ENCODE data around the gene PRRT1B. TPM values are rescaled to one million over a fixed set of nuclear protein-coding genes. Genes with fewer than 3 reads are reported as not detected.

Gene PRRT1B
- total and polyA plus RNA-seq, 7 experiments from 2014 or later = not detected

DNA sequence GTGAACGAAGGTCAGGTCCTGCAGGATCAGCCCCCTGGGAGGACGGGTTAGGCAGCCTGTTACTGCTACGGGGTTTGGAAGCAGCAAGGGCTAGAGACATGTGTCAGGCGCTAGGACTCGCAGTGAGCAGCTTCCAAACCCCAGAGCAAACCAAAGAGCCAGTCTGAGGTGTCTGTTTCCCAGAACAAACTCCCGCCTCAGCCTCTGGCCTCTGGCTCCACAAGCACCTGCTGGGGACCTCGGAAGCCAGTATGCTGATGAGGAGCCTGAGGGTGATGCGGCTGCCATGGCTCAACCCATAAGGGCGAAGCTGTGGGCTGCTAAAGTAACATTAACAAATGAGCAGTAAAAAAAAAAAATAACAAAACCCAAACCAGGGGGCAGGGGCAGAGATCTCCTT lies 35.0 kb downstream of the PRRT1B start:
- peaks cover 35 to 40% of the 10 kb centered on the region in 2 donors for H3K4me1 ChIP-seq (ENCODE audit: control insufficient read depth in 2 of 2, insufficient read depth in 2 of 2, low read length in 2 of 2)
- no peak overlapping the region for H3K4me3 ChIP-seq (ENCODE audit: low read length)
- H3K9me3 Mint-ChIP-seq = no peaks in the 10 kb centered on the region
- peak overlapping the region in 6 of 9 donors; percentile 42 to 88 (median 58) for H3K27ac Mint-ChIP-seq
- POLR2A ChIA-PET = no interaction called here
- H3K4me1 Mint-ChIP-seq = peaks cover 27 to 52% (median 33%) of the 10 kb centered on the region in 7 donors
- no peak overlapping the region for H3K4me3 Mint-ChIP-seq
- CTCF ChIA-PET = interaction anchor here (0.6 kb wide), 1 partner anchor 659 kb away, joined by 3 read pairs; no protein-coding TSS in a partner anchor
- intact Hi-C loops (cut with micrococcal nuclease) = no loop called here
- no peaks in the 10 kb centered on the region for H3K9me3 ChIP-seq (ENCODE audit: control insufficient read depth in 2 of 3, low read length in 3 of 3)
- no peaks in the 10 kb centered on the region for H3K27me3 Mint-ChIP-seq
- H3K27me3 ChIP-seq (ENCODE audit: control insufficient read depth in 2 of 2, insufficient read depth in 2 of 2, low read length in 2 of 2) = no peaks in the 10 kb centered on the region
- ATAC-seq (no peak), DNase-seq (no peak)
- peaks cover 4 to 27% (median 17%) of the 10 kb centered on the region in 5 donors for H3K36me3 Mint-ChIP-seq
- H3K27ac ChIP-seq (ENCODE audit: low read depth, low read length) = no peak overlapping the region
- peaks cover 12 to 62% (median 14%) of the 10 kb centered on the region in 3 experiments for H3K36me3 ChIP-seq (ENCODE audit: control insufficient read depth in 2 of 3, insufficient read depth in 3 of 3, low read length in 3 of 3)

DNA sequence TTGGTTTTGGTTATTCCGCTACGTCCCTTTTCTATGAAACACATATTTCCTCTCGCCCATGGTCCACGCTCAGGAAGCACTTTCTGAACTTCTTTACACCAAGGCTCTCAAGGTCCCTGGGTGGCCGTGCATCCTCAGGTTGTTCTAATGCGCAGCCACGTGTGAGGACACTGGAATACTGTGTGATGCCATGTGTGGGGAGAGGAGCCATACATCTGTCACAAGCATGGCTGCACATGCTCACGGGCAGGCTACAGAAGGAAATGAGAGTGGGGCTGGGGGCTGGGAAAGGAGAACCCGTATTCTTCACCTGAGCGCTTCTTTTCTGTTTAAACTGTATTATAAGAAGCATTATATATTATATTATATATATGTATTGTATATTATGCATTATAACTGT lies 36.7 kb downstream of the PRRT1B start:
- H3K4me1 Mint-ChIP-seq = peaks cover 34 to 69% (median 43%) of the 10 kb centered on the region in 7 donors

DNA sequence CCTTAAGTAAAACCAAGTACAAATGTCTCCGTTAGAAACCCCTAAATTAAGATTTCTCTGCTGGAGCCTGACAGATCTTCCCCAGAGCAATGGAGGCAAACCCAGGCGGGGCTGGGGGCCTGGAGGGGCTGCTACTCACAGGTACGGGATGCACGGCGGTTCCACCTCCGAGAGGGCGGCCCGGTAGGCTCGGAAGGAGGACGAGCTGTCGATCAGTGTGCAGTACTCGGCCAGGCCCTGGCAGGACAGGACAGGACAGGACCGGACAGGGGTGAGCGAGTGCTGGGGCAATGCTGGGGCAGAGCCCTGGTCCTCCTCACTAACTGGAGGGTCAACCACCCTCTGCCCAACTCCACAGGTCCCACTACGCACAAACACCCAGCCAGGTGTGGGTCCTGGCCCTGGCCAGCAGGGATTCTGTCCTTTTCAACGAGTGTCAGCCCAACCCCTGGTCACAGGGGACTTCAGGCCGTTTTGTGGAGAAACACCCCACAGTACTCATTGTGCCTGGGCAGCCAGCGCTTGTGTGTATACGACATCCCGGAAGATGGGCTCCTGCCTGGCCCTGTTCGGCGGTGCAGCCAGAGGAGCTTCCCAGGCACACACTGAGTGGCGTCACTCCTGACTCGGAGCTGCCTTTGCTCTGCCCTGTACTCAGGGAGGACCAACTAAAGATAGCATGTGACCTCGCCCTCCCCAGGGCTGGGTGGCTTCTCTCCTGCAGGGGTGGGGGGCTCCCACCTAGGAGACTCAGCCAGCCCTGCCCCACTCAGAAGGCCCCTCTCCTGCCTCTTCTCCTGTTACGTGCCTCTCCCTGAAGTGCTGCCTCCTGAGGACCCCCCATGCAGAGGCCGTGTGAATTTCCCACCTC lies 37.4 kb downstream of the PRRT1B start:
- peak overlapping the region in 1 of 10 donors; percentile 17 for H3K4me3 Mint-ChIP-seq
- H3K9me3 Mint-ChIP-seq = peaks cover 0 to 3% (median 0%) of the 10 kb centered on the region in 11 donors
- Histone ChIP-seq H3K27ac (ENCODE audit: low read depth, low read length) (peak overlapping the region; percentile 64), H3K4me3 (ENCODE audit: low read length) (no peak overlapping the region), H3K27me3 (ENCODE audit: control insufficient read depth in 2 of 2, insufficient read depth in 2 of 2, low read length in 2 of 2) (no peaks in the 10 kb centered on the region), H3K9me3 (ENCODE audit: control insufficient read depth in 2 of 3, low read length in 3 of 3) (no peaks in the 10 kb centered on the region), H3K36me3 (ENCODE audit: control insufficient read depth in 2 of 3, insufficient read depth in 3 of 3, low read length in 3 of 3) (peaks cover 11 to 48% (median 12%) of the 10 kb centered on the region in 3 experiments), H3K4me1 (ENCODE audit: control insufficient read depth in 2 of 2, insufficient read depth in 2 of 2, low read length in 2 of 2) (peaks cover 38 to 45% of the 10 kb centered on the region in 2 donors)
- DNase-seq (no peak), ATAC-seq (no peak)
- ChIA-PET POLR2A (no interaction called here), CTCF (no interaction called here)
- peaks cover 34 to 69% (median 48%) of the 10 kb centered on the region in 7 donors for H3K4me1 Mint-ChIP-seq
- intact Hi-C loops (cut with micrococcal nuclease) = no loop called here
- H3K36me3 Mint-ChIP-seq = peaks cover 4 to 35% (median 22%) of the 10 kb centered on the region in 5 donors
- H3K27ac Mint-ChIP-seq = peak overlapping the region in 7 of 9 donors; percentile 17 to 87 (median 62)
- H3K27me3 Mint-ChIP-seq = no peaks in the 10 kb centered on the region

More for the DNA sequence above, 36.7 kb downstream of the PRRT1B start:
- intact Hi-C loops (cut with micrococcal nuclease) = no loop called here
- Mint-ChIP-seq H3K4me3 (no peak overlapping the region), H3K9me3 (peaks cover 0 to 3% (median 0%) of the 10 kb centered on the region in 11 donors), H3K36me3 (peaks cover 4 to 34% (median 18%) of the 10 kb centered on the region in 5 donors), H3K27me3 (no peaks in the 10 kb centered on the region), H3K27ac (peak overlapping the region in 3 of 9 donors; percentile 21 to 58 (median 33))
- H3K27me3 ChIP-seq (ENCODE audit: control insufficient read depth in 2 of 2, insufficient read depth in 2 of 2, low read length in 2 of 2) = no peaks in the 10 kb centered on the region
- ATAC-seq = no peak
- H3K9me3 ChIP-seq (ENCODE audit: control insufficient read depth in 2 of 3, low read length in 3 of 3) = no peaks in the 10 kb centered on the region
- H3K36me3 ChIP-seq (ENCODE audit: control insufficient read depth in 2 of 3, insufficient read depth in 3 of 3, low read length in 3 of 3) = peaks cover 12 to 50% (median 14%) of the 10 kb centered on the region in 3 experiments
- POLR2A ChIA-PET = no interaction called here
- CTCF ChIA-PET = no interaction called here
- no peak overlapping the region for H3K27ac ChIP-seq (ENCODE audit: low read depth, low read length)
- no peak overlapping the region for H3K4me3 ChIP-seq (ENCODE audit: low read length)
- H3K4me1 ChIP-seq (ENCODE audit: control insufficient read depth in 2 of 2, insufficient read depth in 2 of 2, low read length in 2 of 2) = peaks cover 40 to 48% of the 10 kb centered on the region in 2 donors
- DNase-seq = no peak

DNA sequence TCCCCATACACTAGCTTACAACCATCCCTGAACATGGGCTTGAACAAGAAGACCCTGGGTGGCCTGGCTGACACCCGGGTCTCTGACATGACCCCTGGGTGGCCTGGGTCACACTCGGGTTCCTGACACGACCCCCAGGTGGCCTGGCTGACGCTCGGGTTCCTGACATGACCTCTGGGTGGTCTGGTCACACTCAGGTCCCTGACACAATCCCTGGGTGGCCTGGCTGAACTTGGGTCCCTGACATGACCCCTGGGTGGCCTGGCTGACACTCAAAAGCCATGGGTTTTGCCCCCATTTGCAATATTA lies 38.0 kb downstream of the PRRT1B start:
- POLR2A ChIA-PET = no interaction called here
- ATAC-seq (no peak), DNase-seq (no peak)
- CTCF ChIA-PET = no interaction called here
- peaks cover 29 to 68% (median 44%) of the 10 kb centered on the region in 7 donors for H3K4me1 Mint-ChIP-seq
- H3K4me3 Mint-ChIP-seq = peak overlapping the region in 1 of 10 donors; percentile 17
- peaks cover 0 to 3% (median 0%) of the 10 kb centered on the region in 11 donors for H3K9me3 Mint-ChIP-seq
- H3K27me3 Mint-ChIP-seq = no peaks in the 10 kb centered on the region
- Histone ChIP-seq H3K4me1 (ENCODE audit: control insufficient read depth in 2 of 2, insufficient read depth in 2 of 2, low read length in 2 of 2) (peaks cover 32 to 39% of the 10 kb centered on the region in 2 donors), H3K27me3 (ENCODE audit: control insufficient read depth in 2 of 2, insufficient read depth in 2 of 2, low read length in 2 of 2) (no peaks in the 10 kb centered on the region), H3K36me3 (ENCODE audit: control insufficient read depth in 2 of 3, insufficient read depth in 3 of 3, low read length in 3 of 3) (peaks cover 8 to 52% (median 12%) of the 10 kb centered on the region in 3 experiments), H3K27ac (ENCODE audit: low read depth, low read length) (peak overlapping the region; percentile 64), H3K4me3 (ENCODE audit: low read length) (no peak overlapping the region), H3K9me3 (ENCODE audit: control insufficient read depth in 2 of 3, low read length in 3 of 3) (no peaks in the 10 kb centered on the region)
- peaks cover 4 to 33% (median 22%) of the 10 kb centered on the region in 5 donors for H3K36me3 Mint-ChIP-seq
- H3K27ac Mint-ChIP-seq = peak overlapping the region in 7 of 9 donors; percentile 33 to 87 (median 62)
- intact Hi-C loops (cut with micrococcal nuclease) = no loop called here

DNA sequence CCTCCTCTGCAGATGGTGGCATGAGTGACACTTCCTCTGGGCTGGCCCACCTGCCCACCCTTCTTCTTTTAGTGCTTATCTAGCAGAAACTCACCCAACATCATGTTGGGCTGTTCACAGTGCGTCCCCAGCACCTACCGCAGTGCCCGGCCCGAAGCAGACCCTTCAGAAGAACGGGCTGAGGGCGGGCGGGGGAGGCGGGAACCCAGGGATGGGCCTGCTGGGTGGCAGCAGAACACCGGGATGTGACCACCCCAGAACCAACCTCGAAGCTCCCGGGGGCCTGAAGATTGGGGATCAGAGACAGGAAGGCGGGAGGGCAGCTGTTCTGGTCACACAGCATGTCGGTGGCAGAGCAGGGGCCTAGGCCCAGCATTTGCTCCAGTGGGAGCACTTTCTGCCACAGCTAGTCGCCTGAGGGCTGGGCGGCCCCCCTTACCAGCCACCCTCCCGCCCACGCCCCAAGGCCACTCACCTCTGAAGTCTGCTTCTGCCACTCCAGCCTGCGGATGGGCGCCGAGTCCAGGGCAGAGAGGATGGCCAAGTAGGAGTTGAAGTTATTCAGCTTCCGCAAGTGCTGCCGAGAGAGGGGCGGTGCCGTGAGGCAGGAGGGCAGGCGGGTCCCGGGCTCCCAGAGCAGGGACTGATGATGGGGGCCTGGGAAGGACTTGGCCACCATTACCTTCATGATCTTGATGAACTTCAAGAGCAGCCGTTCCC lies 38.7 kb downstream of the PRRT1B start:
- Mint-ChIP-seq H3K4me3 (peak overlapping the region in 3 of 10 donors; percentile 70 to 92 (median 79)), H3K4me1 (peaks cover 22 to 61% (median 38%) of the 10 kb centered on the region in 7 donors), H3K27ac (peak overlapping the region; percentile 42 to 95 (median 92)), H3K9me3 (peaks cover 0 to 3% (median 0%) of the 10 kb centered on the region in 11 donors), H3K36me3 (peaks cover 4 to 33% (median 18%) of the 10 kb centered on the region in 5 donors), H3K27me3 (no peaks in the 10 kb centered on the region)
- CTCF ChIA-PET = interaction anchor here (1.4 to 2.2 kb wide), 2 partner anchors 157 to 161 kb away, joined by 7 to 13 read pairs; no protein-coding TSS in a partner anchor
- Histone ChIP-seq H3K36me3 (ENCODE audit: control insufficient read depth in 2 of 3, insufficient read depth in 3 of 3, low read length in 3 of 3) (peaks cover 8 to 59% (median 12%) of the 10 kb centered on the region in 3 experiments), H3K27me3 (ENCODE audit: control insufficient read depth in 2 of 2, insufficient read depth in 2 of 2, low read length in 2 of 2) (no peaks in the 10 kb centered on the region), H3K4me3 (ENCODE audit: low read length) (no peak overlapping the region), H3K4me1 (ENCODE audit: control insufficient read depth in 2 of 2, insufficient read depth in 2 of 2, low read length in 2 of 2) (peaks cover 28 to 32% of the 10 kb centered on the region in 2 donors), H3K27ac (ENCODE audit: low read depth, low read length) (peak overlapping the region; percentile 64), H3K9me3 (ENCODE audit: control insufficient read depth in 2 of 3, low read length in 3 of 3) (no peaks in the 10 kb centered on the region)
- ATAC-seq (no peak), DNase-seq (no peak)
- intact Hi-C loops (cut with micrococcal nuclease) = no loop called here
- POLR2A ChIA-PET = interaction anchor here (1.5 kb wide), 1 partner anchor 161 kb away, joined by 3 read pairs; no protein-coding TSS in a partner anchor

DNA sequence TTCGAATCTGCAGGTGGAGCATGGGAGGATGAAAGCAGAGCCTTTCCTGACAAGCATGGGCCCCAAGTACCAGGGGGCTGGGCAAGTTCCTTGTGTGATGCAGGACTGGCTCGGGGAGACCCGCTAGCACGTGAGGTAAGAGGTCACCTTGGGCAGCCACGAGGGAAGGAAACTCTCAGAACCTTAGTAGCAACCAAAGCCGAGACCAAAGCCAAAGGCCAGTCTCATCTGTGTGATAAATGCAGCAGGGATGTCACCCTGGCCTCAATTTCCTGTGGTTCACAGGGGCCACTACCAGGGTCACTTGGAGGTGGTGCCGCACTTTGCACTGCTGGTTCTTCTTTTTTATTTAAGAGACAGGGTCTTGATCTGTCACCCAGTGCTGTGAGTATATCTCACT lies 39.5 kb downstream of the PRRT1B start:
- H3K27me3 Mint-ChIP-seq = no peaks in the 10 kb centered on the region
- Histone ChIP-seq H3K4me3 (ENCODE audit: low read length) (peak overlapping the region; percentile 22), H3K4me1 (ENCODE audit: control insufficient read depth in 2 of 2, insufficient read depth in 2 of 2, low read length in 2 of 2) (peaks cover 24 to 27% of the 10 kb centered on the region in 2 donors), H3K27me3 (ENCODE audit: control insufficient read depth in 2 of 2, insufficient read depth in 2 of 2, low read length in 2 of 2) (no peaks in the 10 kb centered on the region), H3K36me3 (ENCODE audit: control insufficient read depth in 2 of 3, insufficient read depth in 3 of 3, low read length in 3 of 3) (peaks cover 8 to 52% (median 8%) of the 10 kb centered on the region in 3 experiments), H3K9me3 (ENCODE audit: control insufficient read depth in 2 of 3, low read length in 3 of 3) (no peaks in the 10 kb centered on the region), H3K27ac (ENCODE audit: low read depth, low read length) (peak overlapping the region; percentile 64)
- H3K9me3 Mint-ChIP-seq = peaks cover 0 to 3% (median 0%) of the 10 kb centered on the region in 11 donors
- POLR2A ChIA-PET = interaction anchor here (0.8 to 1.5 kb wide), 4 partner anchors 86 to 332 kb away, joined by 3 to 4 read pairs (median 3); no protein-coding TSS in a partner anchor
- ATAC-seq (peak; percentile 64), DNase-seq (no peak)
- peaks cover 4 to 32% (median 18%) of the 10 kb centered on the region in 5 donors for H3K36me3 Mint-ChIP-seq
- peak overlapping the region; percentile 89 to 95 (median 92) for H3K27ac Mint-ChIP-seq
- CTCF ChIA-PET = interaction anchor here (0.6 to 2.2 kb wide), 7 partner anchors 8 to 230 kb away, joined by 3 to 13 read pairs (median 4); no protein-coding TSS in a partner anchor
- peak overlapping the region; percentile 70 to 92 (median 77) for H3K4me3 Mint-ChIP-seq
- intact Hi-C loops (cut with micrococcal nuclease) = loop anchor here in 1 of 2 donors (5.0 kb wide), 1 partner anchor 53 kb away; the partner anchor contains the start of gene UCK1
- H3K4me1 Mint-ChIP-seq = peaks cover 15 to 55% (median 33%) of the 10 kb centered on the region in 7 donors
